Cardiac fibroblast (primary cell): Measurements from ENCODE around the gene BLOC1S5.

Source experiments
- DNase-seq, 2 donors: peaks; one replicate each; pipeline versions ENCODE4 v3.0.0 to v3.0.0-alpha.2; 2010; ENCODE audit warnings: low read depth in 2 of 2
- H3K4me3 ChIP-seq, 2 donors: replicated peaks in 1 of 2; 1 replicate in 1 of 2; 2 replicates in 1 of 2; pipeline ENCODE4 v1.5.1; 2011; ENCODE audit warnings: low read depth in 2 of 2, low read length in 2 of 2, mild to moderate bottlenecking in 2 of 2, moderate library complexity in 1 of 2
- CTCF ChIP-seq: IDR thresholded peaks from one replicate; pipeline ENCODE4 v1.5.1; 2011; ENCODE audit warnings: low read depth, mild to moderate bottlenecking, low read length, inconsistent platforms

The BLOC1S5 gene

GRCh38 chr6:8087870-8088754 lies 23.9 kb upstream of the BLOC1S5 start:
- no peak for DNase-seq
- TF ChIP-seq CTCF = no peak
- H3K4me3 ChIP-seq = no peak overlapping the region

- DNase-seq = no peak
- H3K4me3 ChIP-seq = no peak overlapping the region
- TF ChIP-seq CTCF = no peak
Measured at GRCh38 chr6:8086755-8087306, 22.6 kb upstream of the BLOC1S5 start.

- H3K4me3 ChIP-seq = no peak overlapping the region
- no peak for TF ChIP-seq CTCF
- peak; percentile 89 to 96 for DNase-seq
Measured at GRCh38 chr6:8085053-8085511, 20.9 kb upstream of the BLOC1S5 start.

GRCh38 chr6:8084586-8084985 lies 20.4 kb upstream of the BLOC1S5 start:
- no peak overlapping the region for H3K4me3 ChIP-seq
- TF ChIP-seq CTCF = no peak
- peak; percentile 31 to 53 for DNase-seq

- DNase-seq = peak; percentile 69 to 95
- no peak for TF ChIP-seq CTCF
- peak overlapping the region in 1 of 2 donors; percentile 4 for H3K4me3 ChIP-seq
Measured at GRCh38 chr6:8082954-8083858, 19.0 kb upstream of the BLOC1S5 start.

GRCh38 chr6:8082572-8082953 lies 18.4 kb upstream of the BLOC1S5 start:
- no peak for DNase-seq
- H3K4me3 ChIP-seq = peak overlapping the region in 1 of 2 donors; percentile 4
- no peak for TF ChIP-seq CTCF
